ENCODE results near the gene ZMYND8. TPM values are rescaled to one million over a fixed set of nuclear protein-coding genes. Genes with fewer than 3 reads are reported as not detected.

The ZMYND8 gene
- total and polyA plus RNA-seq, 2 of the 8 experiments (the other 6 are each of a cell fraction or from before 2014, with no cell fraction given): 50.5 to 163 TPM

DNA sequence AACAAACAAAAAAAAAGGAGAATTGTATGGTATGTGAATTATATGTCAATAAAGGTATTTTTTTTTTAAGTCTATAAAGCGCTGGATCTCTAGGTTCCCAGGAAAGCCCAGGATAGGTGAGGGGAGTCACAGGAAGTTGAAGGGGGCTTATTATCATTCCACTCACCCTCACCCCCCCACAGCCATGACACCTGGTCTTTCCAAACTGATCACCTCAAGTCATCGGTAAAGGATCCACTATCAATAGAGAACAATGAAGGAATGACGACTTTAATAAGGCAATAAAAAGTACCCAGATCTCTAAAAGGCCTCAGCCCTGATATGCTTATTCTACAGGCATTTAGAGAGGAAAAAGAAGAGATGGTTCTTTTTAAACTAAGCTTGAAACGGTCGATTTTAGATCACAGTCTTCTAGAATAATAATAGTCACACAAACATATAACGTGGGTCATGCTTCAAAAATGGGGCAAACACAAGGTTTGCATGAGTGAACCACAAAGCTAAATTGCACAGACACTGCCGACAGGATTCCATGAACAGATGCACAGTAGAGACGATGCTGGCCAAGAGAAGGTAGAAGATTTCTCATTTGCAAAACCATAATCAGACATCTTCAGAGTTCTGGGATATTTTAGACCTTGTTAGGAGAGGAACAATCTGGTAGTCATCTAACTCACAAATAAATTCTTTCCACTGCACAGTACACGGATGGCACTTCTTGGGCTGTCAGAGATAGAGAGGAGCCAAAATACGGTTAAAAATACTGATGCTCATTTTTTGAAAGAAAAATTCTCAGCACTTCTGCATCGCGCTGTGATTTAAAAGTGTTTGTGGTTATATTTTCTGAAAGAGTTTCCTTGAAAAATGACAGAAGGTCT lies 21.0 kb downstream of the ZMYND8 start:
- CTCF ChIA-PET (ENCODE audit: partially characterized antibody): interaction anchor here (0.7 to 1.4 kb wide), 4 partner anchors 12 to 49 kb away, joined by 3 to 5 read pairs (median 4); no protein-coding TSS in a partner anchor
- Histone ChIP-seq H3K56ac (replicated peaks; ENCODE audit: insufficient read length, low read depth, low read length) (no peak overlapping the region), H2BK5ac (ENCODE audit: low read depth, low read length) (no peak overlapping the region), H2BK20ac (ENCODE audit: low read length) (no peak overlapping the region), H2AK5ac (ENCODE audit: low read depth, low read length) (no peak overlapping the region), H3K4ac (replicated peaks; ENCODE audit: insufficient read length, low read depth, low read length) (no peak overlapping the region), H3K27ac (ENCODE audit: low read depth, low read length) (no peak overlapping the region; the same call in 1 of the 2 replicates), H3K14ac (ENCODE audit: insufficient read length) (no peak overlapping the region), H3K79me2 (ENCODE audit: control insufficient read depth in 1 of 2, insufficient read depth in 2 of 2, low read length in 2 of 2) (peaks cover 67 to 99% of the 10 kb centered on the region in 2 experiments), H3K9me3 (ENCODE audit: insufficient read depth in 2 of 2, low read depth in 1 of 2, low read length in 1 of 2) (no peaks in the 10 kb centered on the region), H4K91ac (replicated peaks; ENCODE audit: insufficient read length, low read length) (no peak overlapping the region), H3K9ac (replicated peaks in 1 of 4; ENCODE audit: extremely low read depth in 1 of 4, low read depth in 3 of 4, low read length in 3 of 4) (no peak overlapping the region), H3K79me1 (ENCODE audit: low read depth, low read length) (peaks cover 21% of the 10 kb centered on the region), H3K4me1 (replicated peaks in 1 of 4; ENCODE audit: control insufficient read depth in 3 of 4, insufficient read depth in 4 of 4, low read length in 3 of 4) (peaks cover 5 to 25% (median 16%) of the 10 kb centered on the region in 4 experiments; a peak in 6 of 7 replicates), H4K20me1 (replicated peaks in 1 of 2; ENCODE audit: control insufficient read depth in 1 of 2, insufficient read depth in 2 of 2, low read length in 2 of 2) (peaks cover 13 to 33% of the 10 kb centered on the region in 2 experiments), H3K23ac (ENCODE audit: insufficient read length) (no peak overlapping the region), H2BK12ac (ENCODE audit: low read depth, low read length) (no peak overlapping the region), H3K27me3 (replicated peaks in 1 of 4; ENCODE audit: control insufficient read depth in 3 of 4, extremely low read depth in 1 of 4, insufficient read depth in 3 of 4, low read length in 3 of 4) (no peaks in the 10 kb centered on the region), H2BK15ac (ENCODE audit: low read length) (no peak overlapping the region), H3K23me2 (ENCODE audit: low read depth, low read length) (no peaks in the 10 kb centered on the region), H4K8ac (ENCODE audit: extremely low read depth, insufficient read depth, low read length) (no peak overlapping the region), H2BK120ac (replicated peaks; ENCODE audit: low read depth, low read length) (no peak overlapping the region), H3K36me3 (ENCODE audit: control insufficient read depth in 2 of 4, insufficient read depth in 4 of 4, low read length in 3 of 4) (peaks cover 2 to 20% (median 6%) of the 10 kb centered on the region in 4 experiments; a peak in 5 of 8 replicates), H4K5ac (ENCODE audit: insufficient read length, low read depth, low read length) (no peak overlapping the region), H3K4me2 (ENCODE audit: insufficient read depth in 1 of 2, low read depth in 2 of 2, low read length in 2 of 2) (no peak overlapping the region), H3K4me3 (ENCODE audit: extremely low read depth in 1 of 4, insufficient read depth in 2 of 4, low read depth in 3 of 4, low read length in 4 of 4) (no peak overlapping the region), H3K18ac (ENCODE audit: extremely low read depth, low read length) (no peak overlapping the region), H2AFZ (ENCODE audit: low read length) (no peak overlapping the region)
- no peak for TF ChIP-seq BRCA1 (IDR thresholded peaks at IDR 0.05; ENCODE audit: low read depth, low read length)
- TF ChIP-seq JUND (IDR thresholded peaks at IDR 0.05; ENCODE audit: low read length): no peak
- TF ChIP-seq, protein P1, sequence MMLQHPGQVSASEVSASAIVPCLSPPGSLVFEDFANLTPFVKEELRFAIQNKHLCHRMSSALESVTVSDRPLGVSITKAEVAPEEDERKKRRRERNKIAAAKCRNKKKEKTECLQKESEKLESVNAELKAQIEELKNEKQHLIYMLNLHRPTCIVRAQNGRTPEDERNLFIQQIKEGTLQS (IDR thresholded peaks at IDR 0.05; ENCODE audit: insufficient read depth, low read depth, low read length): no peak
- TF ChIP-seq, protein P2, sequence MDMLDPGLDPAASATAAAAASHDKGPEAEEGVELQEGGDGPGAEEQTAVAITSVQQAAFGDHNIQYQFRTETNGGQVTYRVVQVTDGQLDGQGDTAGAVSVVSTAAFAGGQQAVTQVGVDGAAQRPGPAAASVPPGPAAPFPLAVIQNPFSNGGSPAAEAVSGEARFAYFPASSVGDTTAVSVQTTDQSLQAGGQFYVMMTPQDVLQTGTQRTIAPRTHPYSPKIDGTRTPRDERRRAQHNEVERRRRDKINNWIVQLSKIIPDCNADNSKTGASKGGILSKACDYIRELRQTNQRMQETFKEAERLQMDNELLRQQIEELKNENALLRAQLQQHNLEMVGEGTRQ (IDR thresholded peaks at IDR 0.05; ENCODE audit: low read length): no peak
- DNase-seq (ENCODE audit: low read depth in 1 of 2, low spot score in 2 of 2): no peak
- POLR2A ChIA-PET (ENCODE audit: partially characterized antibody): interaction anchor here (0.6 to 42.1 kb wide), 8 partner anchors 9 to 37 kb away, joined by 3 to 1191 read pairs (median 4); no protein-coding TSS in a partner anchor
- WGBS, 2 experiments (ENCODE audit: extremely low coverage in 1 of 2, insufficient coverage in 1 of 2, insufficient read length in 1 of 2, insufficient replicate concordance in 2 of 2, low coverage in 1 of 2, low lambda C conversion rate in 2 of 2, missing lambda C conversion rate in 1 of 2): 90% methylated on average over 12 of the region's 12 CpGs; no CpG with 5 or more reads in 1 of the 2 experiments
- FAIRE-seq: no peak

Data from H1 (cell line).